Measurements from ENCODE around the gene LSM11.
A peak's percentile ranks its signal among the peaks of the same experiment; 100 is the strongest.
"Not testable (repeated sequence)": the region's sequence is repeated elsewhere in the genome, so short reads cannot be mapped to it uniquely, and the experiment has no call there.

The LSM11 gene

GRCh38 chr5:157743163-157744050, at the start of gene LSM11:
Gene LSM11 (plus strand): TSS chr5:157743712. CDS start chr5:157743751, 39 bp downstream.
- peak; percentile 53 for DNase-seq

DNA sequence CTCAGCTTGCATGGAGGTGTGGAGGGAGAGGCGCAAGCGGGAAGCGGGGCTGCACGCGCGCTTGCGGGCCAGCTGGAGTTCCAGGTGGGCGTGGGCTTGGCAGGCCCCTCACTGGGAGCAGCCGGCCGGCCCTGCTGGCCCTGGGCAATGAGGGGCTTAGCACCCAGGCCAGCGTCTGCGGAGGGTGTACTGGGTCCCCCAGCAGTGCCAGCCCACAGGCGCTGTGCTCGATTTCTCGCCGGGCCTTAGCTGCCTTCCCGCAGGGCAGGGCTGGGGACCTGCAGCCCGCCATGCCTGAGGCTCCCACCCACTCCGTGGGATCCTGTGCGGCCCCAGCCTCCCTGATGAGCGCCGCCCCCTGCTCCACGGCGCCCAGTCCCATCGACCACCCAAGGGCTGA, 49.7 kb upstream of the LSM11 start:
- not testable (repeated sequence) for DNase-seq

DNA sequence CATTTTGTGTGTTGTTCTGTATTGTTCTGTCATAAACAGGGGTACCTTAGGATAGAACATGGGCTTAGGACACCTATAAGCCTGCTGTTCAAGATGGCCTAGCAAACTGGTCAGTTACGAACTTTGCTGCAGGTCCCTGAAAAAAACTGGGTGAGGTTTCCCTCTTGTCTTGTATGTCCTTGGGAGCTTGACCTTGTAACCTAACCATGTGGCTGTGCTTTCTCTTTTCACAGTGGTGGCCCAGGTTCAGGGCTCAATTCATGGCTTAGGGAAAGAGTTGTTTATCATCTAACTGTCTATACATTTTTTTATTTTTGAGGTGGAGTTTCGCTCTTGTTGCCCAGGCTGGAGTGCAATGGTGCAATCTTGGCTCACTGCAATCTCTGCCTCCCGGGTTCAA, 47.4 kb upstream of the LSM11 start:
- not testable (repeated sequence) for DNase-seq

DNA sequence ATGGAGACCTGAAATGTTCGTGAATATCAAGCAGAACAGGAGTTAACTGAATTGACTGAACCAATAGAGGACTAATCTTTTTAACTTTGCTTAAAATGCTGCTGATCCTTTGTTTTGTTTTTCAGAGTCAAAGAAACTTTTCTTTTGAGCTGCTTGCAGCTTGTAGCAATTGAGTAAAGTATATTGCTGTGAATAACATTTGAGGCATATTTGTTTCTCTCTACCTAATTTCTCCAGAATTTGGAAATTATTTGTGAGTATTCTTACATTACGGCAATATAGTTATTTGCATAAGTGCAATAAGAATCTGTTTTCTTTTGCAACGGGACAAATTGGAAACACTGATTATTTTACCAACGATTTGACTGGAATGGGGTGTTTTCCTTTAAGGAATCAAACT, 44.8 kb upstream of the LSM11 start:
- DNase-seq = not testable (repeated sequence)

DNA sequence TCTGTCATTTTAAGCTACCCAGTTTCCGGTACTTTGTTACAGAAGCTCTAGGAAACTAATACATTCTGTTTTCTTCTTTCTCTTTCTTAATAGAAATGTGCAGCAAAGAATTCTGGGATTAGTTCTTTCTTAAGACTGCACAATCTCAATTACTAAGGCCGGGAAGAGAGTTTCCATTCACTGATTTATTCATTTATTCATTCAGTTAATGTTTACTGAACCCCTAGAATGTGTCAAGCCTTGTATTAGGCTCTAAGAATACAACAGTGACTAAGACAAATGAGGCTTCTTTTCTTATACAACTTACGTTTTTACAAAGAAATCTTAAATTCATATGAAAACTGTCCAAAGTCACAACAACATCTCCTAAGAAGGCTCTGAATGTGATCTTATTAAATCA, 39.8 kb upstream of the LSM11 start:
- no peak for DNase-seq

DNA sequence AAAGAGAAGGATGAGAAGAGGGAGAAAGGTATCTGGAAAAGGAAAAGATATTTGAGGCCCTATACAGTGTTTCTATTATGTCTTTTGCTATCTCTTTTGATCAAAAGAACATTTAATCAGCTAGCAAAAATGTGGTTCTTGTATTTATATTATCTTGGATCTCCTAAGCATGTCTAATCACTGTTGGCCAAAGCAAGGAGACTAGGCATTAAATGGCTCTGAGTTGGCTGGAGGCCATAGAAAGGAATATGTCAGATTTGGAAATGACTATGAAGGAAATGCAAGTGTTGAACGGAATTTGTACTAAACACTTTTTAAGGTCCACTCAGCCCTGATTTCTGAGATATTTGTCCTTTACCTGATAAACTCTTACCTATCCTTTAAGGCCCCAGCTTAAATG, 34.6 kb upstream of the LSM11 start:
- DNase-seq = no peak

- DNase-seq = no peak
These were observed 34.2 kb upstream of the LSM11 start for GRCh38 chr5:157709346-157709745.

DNA sequence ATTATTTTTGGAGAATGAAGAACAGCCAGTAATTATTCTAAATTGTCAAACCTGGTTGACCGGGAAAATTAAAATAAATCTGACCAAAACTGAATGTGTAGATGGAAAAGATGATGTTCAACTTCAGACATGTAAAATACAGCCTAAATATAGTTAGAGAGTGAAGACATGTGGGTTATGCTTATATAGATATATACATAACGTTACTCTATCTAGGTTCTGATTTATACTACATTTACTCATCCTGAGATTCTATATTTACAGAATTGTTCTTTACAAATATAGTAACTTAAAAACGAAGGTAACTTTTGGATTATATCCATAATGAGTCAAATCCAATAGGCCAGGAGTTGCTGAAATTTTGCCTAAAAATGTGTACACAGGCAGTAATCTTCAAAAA, 33.1 kb upstream of the LSM11 start:
- DNase-seq = no peak

DNA sequence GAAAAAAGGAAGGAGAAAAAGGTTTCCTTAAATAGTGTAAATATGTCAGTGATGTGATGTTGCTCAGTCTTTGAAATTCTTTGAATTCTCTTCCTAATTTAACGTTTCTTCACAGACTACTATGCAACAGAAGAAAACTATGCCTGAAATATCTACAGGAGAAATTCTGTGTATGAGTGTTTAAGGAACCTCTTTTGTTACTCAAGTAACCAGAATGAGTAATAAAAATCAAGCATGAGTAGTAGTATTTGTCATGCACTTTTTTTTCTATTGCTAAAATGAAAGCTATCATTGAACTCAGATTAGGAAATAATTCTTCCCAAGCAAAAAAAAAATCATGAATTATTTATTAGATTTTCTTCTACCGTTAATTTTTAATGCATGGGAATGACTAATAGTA, 32.6 kb upstream of the LSM11 start:
- DNase-seq = no peak

GRCh38 chr5:157713830-157714595, 29.5 kb upstream of the LSM11 start:
- no peak for DNase-seq

DNA sequence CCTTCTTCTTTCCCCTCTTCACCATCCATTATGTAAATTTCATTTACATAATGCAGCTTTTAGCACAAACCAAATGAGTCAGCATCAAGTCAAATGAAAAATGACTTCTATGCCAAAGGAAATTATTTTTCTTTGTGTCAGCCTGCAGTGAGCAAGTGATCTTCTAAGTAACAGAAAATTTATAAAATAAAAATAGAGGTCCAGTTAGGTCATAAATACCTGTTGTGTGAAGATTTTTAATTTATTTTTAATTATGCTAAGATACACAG, 29.0 kb upstream of the LSM11 start:
- DNase-seq = no peak

GRCh38 chr5:157718519-157718918, 25.0 kb upstream of the LSM11 start:
- no peak for DNase-seq

DNA sequence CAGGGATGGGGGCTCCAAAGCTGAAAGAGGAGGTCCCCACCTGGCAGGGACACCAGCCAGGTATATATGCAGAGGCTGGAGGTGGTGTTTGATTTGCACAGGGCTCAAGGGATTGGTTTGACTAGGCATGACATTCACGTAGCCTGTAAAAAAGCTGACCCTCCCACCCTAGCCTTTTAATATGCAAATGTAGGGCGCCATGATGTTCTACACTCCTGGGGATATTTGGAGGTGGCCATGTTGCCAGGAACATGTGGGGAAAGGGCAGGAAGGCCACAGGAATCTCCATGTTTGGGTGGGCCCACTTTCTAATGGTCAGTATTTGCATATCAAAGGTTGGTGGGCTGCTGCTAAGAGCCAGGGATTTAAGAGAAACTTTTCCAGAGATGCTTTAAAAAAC, 24.3 kb upstream of the LSM11 start:
- no peak for DNase-seq

- no peak for DNase-seq
These were observed 22.4 kb upstream of the LSM11 start for GRCh38 chr5:157721159-157721558.

DNA sequence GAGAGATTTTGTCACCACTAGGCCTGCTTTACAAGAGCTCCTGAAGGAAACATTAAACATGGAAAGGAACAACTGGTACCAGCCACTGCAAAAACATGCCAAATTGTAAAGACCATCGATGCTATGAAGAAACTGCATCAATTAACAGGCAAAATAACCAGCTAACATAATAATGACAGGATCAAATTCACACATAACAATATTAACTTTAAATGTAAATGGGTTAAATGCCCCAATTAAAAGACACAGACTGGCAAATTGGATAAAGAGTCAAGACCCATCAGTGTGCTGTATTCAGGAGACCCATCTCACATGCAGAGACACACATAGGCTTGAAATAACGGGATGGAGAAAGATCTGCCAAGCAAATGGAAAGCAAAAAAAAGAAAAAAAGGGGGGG, 20.6 kb upstream of the LSM11 start:
- not testable (repeated sequence) for DNase-seq

GRCh38 chr5:157726607-157727006, 16.9 kb upstream of the LSM11 start:
- not testable (repeated sequence) for DNase-seq

- DNase-seq = not testable (repeated sequence)
These were observed 15.7 kb upstream of the LSM11 start for GRCh38 chr5:157727858-157728257.

DNA sequence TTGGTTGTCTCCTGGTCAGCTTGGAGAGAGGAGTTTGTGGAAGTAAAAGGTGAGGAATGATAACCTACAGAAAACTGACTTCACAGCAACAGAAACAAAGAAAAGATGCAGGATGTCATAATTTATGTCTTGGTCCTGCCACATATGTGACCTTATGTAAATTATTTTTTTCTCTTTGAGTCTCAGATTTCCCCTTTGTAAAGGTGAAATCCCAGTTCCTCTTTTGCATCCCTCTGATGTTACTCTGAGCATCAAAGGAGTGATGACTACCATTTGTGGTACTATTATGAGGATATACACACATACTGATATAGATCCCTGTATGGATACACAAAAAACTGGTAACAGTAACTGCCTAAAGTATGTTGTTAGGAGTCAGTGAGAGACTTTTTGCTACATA, 13.7 kb upstream of the LSM11 start:
- DNase-seq = no peak

GRCh38 chr5:157730900-157731271, 12.6 kb upstream of the LSM11 start:
- DNase-seq = no peak

DNA sequence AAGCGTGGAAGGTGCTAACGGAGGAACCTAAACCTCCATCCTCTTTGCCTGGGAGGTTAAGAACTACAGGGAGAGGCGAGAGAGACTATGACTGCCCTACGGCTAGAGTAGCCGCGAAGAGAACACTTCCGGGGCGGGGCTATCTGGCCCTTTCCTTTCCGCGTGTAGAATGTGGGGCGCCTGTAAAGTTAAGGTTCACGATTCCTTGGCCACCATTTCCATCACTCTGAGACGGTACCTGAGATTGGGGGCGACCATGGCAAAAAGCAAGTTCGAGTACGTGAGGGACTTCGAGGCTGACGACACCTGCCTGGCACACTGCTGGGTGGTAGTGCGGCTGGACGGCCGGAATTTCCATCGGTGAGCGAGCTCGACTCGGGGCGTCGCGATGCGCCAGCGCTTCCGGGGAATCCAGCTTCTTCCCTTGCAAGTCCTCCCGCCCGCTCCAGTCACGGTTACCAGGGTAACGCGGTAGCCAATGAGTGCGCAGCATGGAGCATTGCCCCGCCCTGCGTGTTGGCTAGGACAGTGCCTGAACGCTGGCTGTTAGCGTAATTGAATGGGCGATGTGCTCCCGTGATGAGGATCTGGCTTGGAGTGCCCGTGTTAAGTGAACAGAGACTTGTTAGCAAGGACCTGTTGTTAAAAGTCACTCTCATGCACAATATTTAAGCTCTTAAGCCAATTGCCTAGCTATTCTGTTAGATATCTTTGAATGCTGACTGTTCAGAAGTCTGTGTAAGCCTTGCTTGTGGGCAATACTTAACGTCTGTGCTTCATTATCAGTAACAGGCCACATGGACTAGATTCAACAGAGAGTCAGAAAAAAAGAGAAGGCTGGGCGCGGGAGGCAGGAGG, 12.0 kb upstream of the LSM11 start, which contains the start of gene THG1L:
Gene THG1L (plus strand): TSS at position 149 of the 858 bp plus-strand sequence. CDS start 21 bp downstream, at position 170.
- peak; percentile 89 for DNase-seq

GRCh38 chr5:157732130-157732514, 11.4 kb upstream of the LSM11 start:
- no peak for DNase-seq

GRCh38 chr5:157732596-157733262, 10.8 kb upstream of the LSM11 start:
- DNase-seq = no peak

GRCh38 chr5:157734436-157734835, 9.1 kb upstream of the LSM11 start:
- DNase-seq = no peak
